Ishikawa (cell line): Measurements from ENCODE around the gene RAB19.

Experiments
- EP300 ChIP-seq: IDR thresholded peaks from 2 replicates; pipeline ENCODE4 v1.6.1; 2012; ENCODE audit warnings: borderline replicate concordance
- RAD21 ChIP-seq: IDR thresholded peaks from 2 replicates; pipeline ENCODE4 v1.6.1; 2012; ENCODE audit warnings: low read depth
- TAF1 ChIP-seq: IDR thresholded peaks from 2 replicates; pipeline ENCODE4 v1.6.1; 2012; ENCODE audit warnings: low read depth, mild to moderate bottlenecking
- TCF12 ChIP-seq: IDR thresholded peaks from 2 replicates; pipeline ENCODE4 v1.6.1; 2012; ENCODE audit warnings: low read depth

- TF ChIP-seq EP300 (no peak), RAD21 (no peak), TAF1 (no peak), TCF12 (no peak)
These were observed 14.8 kb downstream of the RAB19 start for GRCh38 chr7:140418653-140419052.
